CD1c-positive myeloid dendritic cell (primary cell): ENCODE results near the gene LRIT1.

Source experiments
- DNase-seq: peaks from one replicate; pipeline ENCODE4 v3.0.0-alpha.2; 2016; ENCODE audit errors: extremely low spot score

Gene LRIT1

DNA sequence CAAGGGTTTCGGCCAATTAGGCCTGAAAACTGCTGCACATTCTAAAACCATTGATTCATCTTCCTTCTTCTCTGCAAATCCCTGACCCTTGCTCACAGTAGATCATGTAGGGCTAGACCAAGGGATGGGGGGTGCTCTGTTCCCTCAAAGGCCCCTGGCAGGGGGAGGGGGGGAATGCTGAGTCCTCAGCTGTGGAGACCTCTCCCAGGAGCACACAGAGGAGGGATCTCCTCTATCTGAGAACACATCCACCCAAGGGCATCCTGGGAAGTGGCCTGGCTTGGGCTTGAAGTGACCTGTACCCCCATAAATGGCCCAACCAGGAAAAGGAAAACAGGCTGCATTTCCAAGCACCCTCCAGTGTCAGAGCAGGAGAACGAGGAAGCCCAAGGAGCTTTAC is 48.0 kb downstream of the LRIT1 start:
- no peak for DNase-seq

DNA sequence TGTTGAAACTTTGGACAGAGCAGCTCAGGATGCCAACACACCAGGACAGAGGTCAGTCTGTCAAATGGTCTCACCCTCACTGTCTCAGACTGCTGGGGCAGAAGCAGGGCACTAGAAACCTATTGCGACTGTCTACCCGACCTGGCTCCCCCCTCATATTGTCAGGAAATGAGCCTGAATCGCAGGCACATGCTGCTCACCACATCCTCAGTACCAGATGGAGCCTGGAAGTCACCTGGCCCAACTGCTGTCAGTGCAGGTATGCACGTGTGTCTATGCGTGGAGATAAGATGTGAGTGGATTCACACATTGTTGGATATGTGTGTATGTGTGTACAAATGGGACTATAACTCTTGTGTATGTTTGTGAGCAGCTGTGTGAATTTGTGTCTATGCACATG is 50.2 kb downstream of the LRIT1 start:
- DNase-seq = no peak

DNA sequence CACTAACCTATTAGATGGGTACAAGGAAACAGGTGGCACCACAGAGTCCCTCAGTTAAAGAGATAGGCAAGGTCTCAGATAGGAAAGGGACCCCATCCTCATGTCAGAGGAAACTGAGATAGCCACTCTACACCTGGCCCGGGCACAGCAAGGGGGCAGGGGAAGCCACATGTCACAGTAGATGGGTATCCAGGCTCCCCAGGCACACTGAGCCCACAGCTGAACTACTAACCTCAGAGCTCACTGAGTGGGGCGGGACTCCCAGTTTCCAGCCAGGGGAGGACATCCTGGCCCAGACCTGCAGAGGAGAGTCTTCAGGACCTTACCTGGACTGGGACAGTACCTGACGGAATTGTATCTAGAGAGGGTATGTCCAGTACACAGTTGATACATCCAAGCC is 50.7 kb downstream of the LRIT1 start:
- no peak for DNase-seq

DNA sequence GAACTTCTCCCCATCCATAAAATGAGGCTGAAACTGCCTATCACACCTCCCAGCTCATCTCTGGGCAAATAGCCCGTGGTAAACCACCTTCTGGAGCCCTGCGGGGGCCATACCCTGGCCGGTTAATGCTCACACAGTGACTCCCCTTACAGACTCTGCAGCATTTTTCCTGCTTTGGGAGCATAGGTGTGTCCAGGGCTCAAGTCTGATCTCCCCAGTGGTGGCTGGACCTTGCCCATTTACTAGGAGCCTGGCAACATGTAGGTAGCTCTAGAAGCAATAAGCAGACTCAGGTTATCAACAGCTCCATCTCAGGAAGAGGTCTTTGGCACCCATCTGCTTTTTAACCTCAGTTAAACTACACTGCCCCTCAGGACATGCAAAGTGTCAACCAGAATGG is 52.5 kb downstream of the LRIT1 start:
- no peak for DNase-seq

DNA sequence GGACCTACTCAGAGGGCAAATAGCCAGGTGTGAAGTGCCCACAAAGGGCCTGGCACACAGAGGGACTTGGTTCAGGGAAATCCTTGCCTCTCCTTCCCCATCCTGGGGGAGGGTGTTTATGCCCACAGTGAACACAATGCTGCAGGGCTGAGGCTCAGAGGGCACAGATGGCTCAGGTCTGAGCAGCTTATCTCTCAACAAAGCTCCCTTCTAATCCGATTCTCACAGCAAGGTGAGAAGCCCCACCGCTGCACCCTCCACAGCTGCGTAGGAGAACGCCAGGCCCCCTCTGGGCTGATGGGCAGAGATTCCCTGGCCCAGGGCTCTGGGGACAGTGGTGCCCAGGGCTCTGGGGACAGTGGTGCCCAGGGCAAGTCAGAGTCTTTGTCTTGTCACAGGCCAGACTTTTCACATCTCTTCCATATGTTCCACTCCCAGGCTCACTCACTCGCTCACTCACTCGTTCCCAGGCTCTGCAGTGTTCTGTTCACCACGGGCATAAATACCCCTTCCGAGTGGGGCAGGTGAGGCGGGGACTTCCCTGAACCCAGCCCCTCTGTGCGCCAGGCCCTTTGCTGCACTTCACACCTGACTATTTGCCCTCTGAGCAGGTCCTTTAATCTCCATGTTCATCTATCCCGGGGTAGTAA is 55.7 kb downstream of the LRIT1 start:
- DNase-seq = no peak

DNA sequence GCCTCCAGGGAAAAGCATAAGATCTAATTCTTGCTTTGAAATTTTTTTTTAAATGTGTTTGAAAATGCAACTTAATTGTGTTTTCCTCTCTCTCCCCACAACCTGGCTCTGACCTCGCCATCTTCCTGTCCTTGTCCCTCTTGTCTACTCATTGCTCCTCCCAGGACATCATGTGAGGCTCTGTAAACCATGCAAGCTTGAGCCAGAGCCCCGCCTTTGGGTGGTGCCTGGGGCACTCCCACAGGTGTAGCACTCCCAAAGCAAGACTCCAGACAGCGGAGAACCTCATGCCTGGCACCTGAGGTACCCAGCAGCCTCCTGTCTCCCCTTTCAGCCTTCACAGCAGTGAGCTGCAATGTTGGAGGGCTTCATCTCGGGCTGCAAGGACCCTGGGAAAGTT is 56.8 kb downstream of the LRIT1 start:
- DNase-seq = no peak

DNA sequence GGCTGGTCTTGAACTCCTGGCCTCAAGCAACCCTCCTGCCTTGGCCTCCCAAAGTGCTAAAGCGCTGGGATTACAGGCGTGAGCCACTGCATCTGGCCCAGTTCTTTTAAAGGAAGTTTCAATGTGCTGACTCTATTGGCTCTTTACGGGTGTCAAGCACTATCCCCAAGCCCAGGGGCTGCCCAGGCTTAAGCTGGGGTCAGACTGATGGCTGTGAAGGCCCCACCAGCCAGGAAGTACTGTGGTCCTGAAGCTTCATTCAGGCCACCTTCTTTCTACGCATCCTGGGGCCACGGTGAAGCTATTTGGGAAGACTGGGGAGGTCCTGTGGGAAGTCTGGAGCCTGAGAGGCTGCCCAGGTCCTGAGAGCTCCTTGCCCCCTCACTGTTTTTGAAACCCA is 59.7 kb downstream of the LRIT1 start:
- no peak for DNase-seq
